HepG2 (cell line): ENCODE measurements around the gene SLC11A1. TPM values are rescaled to one million over a fixed set of nuclear protein-coding genes. Genes with fewer than 3 reads are reported as not detected.

Source experiments
- CCDC6 ChIP-seq: sonication (generic); formaldehyde crosslinking; IDR thresholded peaks from 2 replicates; pipeline ENCODE4 v1.8.1; 2022; ENCODE audit warnings: mild to moderate bottlenecking, missing genetic modification reagents, moderate library complexity
- ELF1 ChIP-seq: sonication (generic); formaldehyde crosslinking; IDR thresholded peaks from 2 replicates; pipeline ENCODE4 v1.4.0; 2020; ENCODE audit warnings: missing genetic modification reagents
- FLYWCH1 ChIP-seq: sonication (generic); formaldehyde crosslinking; IDR thresholded peaks from 2 replicates; pipeline ENCODE4 v1.8.1; 2023; ENCODE audit warnings: mild to moderate bottlenecking, missing genetic modification reagents
- FOXC1 ChIP-seq: sonication (generic); formaldehyde crosslinking; IDR thresholded peaks from 2 replicates; pipeline ENCODE4 v1.8.0; 2022; ENCODE audit warnings: mild to moderate bottlenecking, missing genetic modification reagents, borderline replicate concordance
- GABPA ChIP-seq, 2 experiments: IDR thresholded peaks; 2 replicates each; pipeline ENCODE4 v1.6.1; 2011 to 2016; ENCODE audit warnings: low read depth in 2 of 2, low read length in 1 of 2, missing biosample characterization in 1 of 2, missing genetic modification characterization in 1 of 2
- MTF1 ChIP-seq: sonication (generic); formaldehyde crosslinking; IDR thresholded peaks from 2 replicates; pipeline ENCODE4 v1.5.0; 2020; ENCODE audit warnings: missing genetic modification reagents
- NBN ChIP-seq: fragments of 450-650 bp; conservative IDR thresholded peaks from 2 replicates; pipeline ENCODE4 v1.6.1; 2017
- NCOA1 ChIP-seq: sonication (generic); formaldehyde crosslinking; IDR thresholded peaks from 2 replicates; pipeline ENCODE4 v1.9.0; 2021; ENCODE audit warnings: missing genetic modification reagents
- PRPF4 ChIP-seq: fragments of 200-400 bp; formaldehyde crosslinking; IDR thresholded peaks from 2 replicates; pipeline ENCODE4 v1.6.1; 2016; ENCODE audit warnings: low read length, low read depth; ENCODE audit not compliant: poor library complexity, severe bottlenecking
- REL ChIP-seq: sonication (generic); formaldehyde crosslinking; conservative IDR thresholded peaks from 2 replicates; pipeline ENCODE4 v1.8.0; 2022; ENCODE audit warnings: mild to moderate bottlenecking, missing genetic modification reagents, moderate library complexity
- SP5 ChIP-seq: IDR thresholded peaks from 2 replicates; pipeline ENCODE4 v1.6.1; 2016; ENCODE audit warnings: low read depth, borderline replicate concordance
- ZHX2 ChIP-seq, 2 experiments: sonication (generic) in 1 of 2; formaldehyde crosslinking in 1 of 2; IDR thresholded peaks; 2 replicates each; pipeline versions ENCODE4 v1.6.1 to v1.9.0; 2014 to 2022; ENCODE audit warnings: antibody characterized with exemption in 1 of 2, borderline replicate concordance in 1 of 2, inconsistent platforms in 1 of 2, low read depth in 1 of 2, missing genetic modification reagents in 1 of 2
- ZKSCAN1 ChIP-seq: fragments of 150-350 bp; IDR thresholded peaks from 2 replicates; pipeline ENCODE4 v1.6.1; 2014; ENCODE audit warnings: low read length
- ZNF275 ChIP-seq: sonication (generic); formaldehyde crosslinking; IDR thresholded peaks from 2 replicates; pipeline ENCODE4 v1.8.0; 2022; ENCODE audit warnings: missing genetic modification reagents, mild to moderate bottlenecking, inconsistent platforms, borderline replicate concordance
- ZNF441 ChIP-seq: sonication (generic); formaldehyde crosslinking; IDR thresholded peaks from 2 replicates; pipeline ENCODE4 v1.7.0; 2021; ENCODE audit warnings: missing genetic modification reagents, borderline replicate concordance
- ZNF563 ChIP-seq: sonication (generic); formaldehyde crosslinking; IDR thresholded peaks from 2 replicates; pipeline ENCODE4 v1.8.0; 2022; ENCODE audit warnings: mild to moderate bottlenecking, moderate library complexity, missing genetic modification reagents
- ZNF607 ChIP-seq: sonication (generic); formaldehyde crosslinking; IDR thresholded peaks from 2 replicates; pipeline ENCODE4 v1.5.1; 2020; ENCODE audit warnings: missing genetic modification reagents, mild to moderate bottlenecking, borderline replicate concordance
- ZNF616 ChIP-seq: sonication (generic); formaldehyde crosslinking; IDR thresholded peaks from 2 replicates; pipeline ENCODE4 v1.5.0; 2020; ENCODE audit warnings: low read depth, mild to moderate bottlenecking, missing genetic modification reagents
- ZNF629 ChIP-seq: sonication (generic); formaldehyde crosslinking; conservative IDR thresholded peaks from 2 replicates; pipeline ENCODE4 v1.5.0; 2020; ENCODE audit warnings: missing genetic modification reagents
- ZNF652 ChIP-seq: IDR thresholded peaks from 2 replicates; pipeline ENCODE4 v1.6.1; 2016; ENCODE audit warnings: low read depth, borderline replicate concordance
- ZNF740 ChIP-seq: sonication (generic); formaldehyde crosslinking; IDR thresholded peaks from 2 replicates; pipeline ENCODE4 v1.4.0; 2020; ENCODE audit warnings: missing genetic modification reagents
- ZNF816 ChIP-seq: sonication (generic); formaldehyde crosslinking; IDR thresholded peaks from 2 replicates; pipeline ENCODE4 v1.8.0; 2022; ENCODE audit warnings: missing genetic modification reagents, mild to moderate bottlenecking, borderline replicate concordance
- polyA plus RNA-seq, 8 experiments: library from polyadenylated mRNA; depleted of rRNA in 3 of 8; stranded (reverse) in 7 of 8; unstranded in 1 of 8; fragments of >200 nt; fragmentation: Illumina TruSeq in 4 of 8; extraction: Trizol in 4 of 8; gene quantifications; 2 replicates each; pipeline versions ENCODE4 v1.2.1 to v1.2.3, GENCODE V29; 2011 to 2016; ENCODE audit warnings: low read depth in 4 of 8, missing spikeins in 1 of 8, mixed read lengths in 1 of 8; ENCODE audit not compliant: insufficient read depth in 1 of 8
- total RNA-seq, 5 experiments: library from RNA; depleted of rRNA; stranded (reverse); fragments of >200 nt; fragmentation: Illumina TruSeq; extraction: Trizol; gene quantifications; 2 replicates each; pipeline ENCODE4 v1.2.3, GENCODE V29; 2016; ENCODE audit warnings: low read depth in 1 of 5

Gene SLC11A1
- total and polyA plus RNA-seq, 2 of the 13 experiments (the other 11 are each of a cell fraction or from before 2014, with no cell fraction given), result 0.33 to 2.3 TPM

- TF ChIP-seq ZHX2 (IDR thresholded peaks at IDR 0.05; ENCODE audit: low read depth), result no peak
- TF ChIP-seq ZHX2 (CRISPR knock-in tag; IDR thresholded peaks at IDR 0.05; ENCODE audit: borderline replicate concordance), result no peak
- no peak for TF ChIP-seq NCOA1 (CRISPR knock-in tag)
- no peak for TF ChIP-seq ZNF616 (CRISPR knock-in tag)
- no peak for TF ChIP-seq REL
- no peak; the same call in 1 of the 2 replicates for TF ChIP-seq ZNF275 (CRISPR knock-in tag)
- TF ChIP-seq FOXC1 (CRISPR knock-in tag), result peak; percentile 79; the same call in 1 of the 2 replicates
- no peak; the same call in 1 of the 2 replicates for TF ChIP-seq ZNF652
- TF ChIP-seq NBN, result no peak
- peak; percentile 26; the same call in 1 of the 2 replicates for TF ChIP-seq CCDC6 (CRISPR knock-in tag)
- no peak for TF ChIP-seq ZKSCAN1
- TF ChIP-seq ZNF563, result 0 out of 2 replicates have a peak, but pooled peaks have one; percentile 61
- TF ChIP-seq ZNF607 (CRISPR knock-in tag), result no peak
- TF ChIP-seq GABPA (IDR thresholded peaks at IDR 0.05; ENCODE audit: low read depth, low read length), result no peak
- no peak for TF ChIP-seq GABPA (CRISPR knock-in tag; IDR thresholded peaks at IDR 0.05; ENCODE audit: low read depth)
- no peak for TF ChIP-seq MTF1 (CRISPR knock-in tag)
- 0 out of 2 replicates have a peak, but pooled peaks have one; percentile 38 for TF ChIP-seq ZNF816 (CRISPR knock-in tag)
- TF ChIP-seq ELF1 (CRISPR knock-in tag), result peak; percentile 39; the same call in 1 of the 2 replicates
- TF ChIP-seq PRPF4, result no peak
- peak; percentile 82 for TF ChIP-seq SP5 (CRISPR knock-in tag)
- TF ChIP-seq ZNF629, result 0 out of 2 replicates have a peak, but pooled peaks have one; percentile 7
- no peak; the same call in 1 of the 2 replicates for TF ChIP-seq FLYWCH1
- peak; percentile 79; the same call in 1 of the 2 replicates for TF ChIP-seq ZNF441 (CRISPR knock-in tag)
- TF ChIP-seq ZNF740 (CRISPR knock-in tag), result peak; percentile 94
These were observed 36.8 kb downstream of the SLC11A1 start, which contains the start of gene VIL1 (continued) for GRCh38 chr2:218418717-218419458.
